HepG2 (cell line): Measurements from ENCODE around the gene SLC35B1. TPM values are rescaled to one million over a fixed set of nuclear protein-coding genes. Genes with fewer than 3 reads are reported as not detected.

Experiments
- ATAC-seq: fragments of 200-7000 bp; cut with Tn5 transposase; 3 replicates; pipeline ENCODE4 v1.9.1; 2020; ENCODE audit warnings: mild to moderate bottlenecking, moderate library complexity
- BruUV-seq: library from RNA; stranded (reverse); fragments of 400-500 nt; replicated peaks from 2 replicates; lab custom pipeline; 2021; lab: Mats Ljungman, UMichigan
- CTCF ChIA-PET: fragments of 300-600 bp; formaldehyde crosslinking; extraction: SDS; loops from one replicate; lab custom pipeline; 2021; ENCODE audit warnings: low total read pairs, inconsistent platforms, low intra/inter-chr PET ratio; lab: Yijun Ruan, JAX
- POLR2A ChIA-PET: fragments of 350-600 bp; sonication (Branson Sonifier 250); formaldehyde crosslinking; loops from one replicate; lab custom pipeline; 2020; ENCODE audit warnings: antibody characterized with exemption, inconsistent platforms; lab: Yijun Ruan, JAX
- DNase-seq: peaks from one replicate; pipeline ENCODE4 v3.0.0-alpha.2; 2015; ENCODE audit warnings: low spot score
- FAIRE-seq: peaks from 3 replicates; lab custom pipeline; 2011; peaks lifted over from hg19 to GRCh38; lab: Jason Lieb, UNC
- H2AFZ ChIP-seq: one replicate; pipeline ENCODE4 v1.6.1; 2011; ENCODE audit warnings: low read length, inconsistent platforms
- H3K27ac ChIP-seq: fragments of 300-600 bp; 3 replicates; pipeline ENCODE4 v1.8.0; 2011; ENCODE audit warnings: mixed run types, mild to moderate bottlenecking, mixed read lengths, low read length, inconsistent platforms; ENCODE audit not compliant: insufficient read depth; ENCODE audit errors: extremely low read length
- H3K27me3 ChIP-seq, 2 experiments: fragments of 200-600 bp in 1 of 2; 2 replicates in 1 of 2; 3 replicates in 1 of 2; pipeline versions ENCODE4 v1.6.0 to v1.8.0; 2011; ENCODE audit warnings: low read length in 2 of 2, mild to moderate bottlenecking in 2 of 2, moderate library complexity in 2 of 2, inconsistent platforms in 1 of 2; ENCODE audit not compliant: insufficient read depth in 2 of 2, control insufficient read depth in 1 of 2
- H3K36me3 ChIP-seq, 2 experiments: fragments of 200-600 bp in 1 of 2; replicated peaks in 1 of 2; 2 replicates in 1 of 2; 3 replicates in 1 of 2; pipeline versions ENCODE4 v1.5.1 to v1.8.0; 2011; ENCODE audit warnings: low read length in 2 of 2, inconsistent platforms in 1 of 2; ENCODE audit not compliant: insufficient read depth in 2 of 2, control insufficient read depth in 1 of 2
- H3K4me1 ChIP-seq: 2 replicates; pipeline ENCODE4 v1.5.1; 2012; ENCODE audit warnings: low read length, inconsistent platforms; ENCODE audit not compliant: insufficient read depth
- H3K4me2 ChIP-seq: 2 replicates; pipeline ENCODE4 v1.6.0; 2011; ENCODE audit warnings: low read depth, low read length, inconsistent platforms
- H3K4me3 ChIP-seq, 3 experiments: fragments of 200-600 bp in 1 of 3; sonication (generic), shearing (Covaris generic) in 1 of 3; replicated peaks in 1 of 3; 2 replicates each; pipeline ENCODE4 v1.5.1; 2011 to 2016; ENCODE audit warnings: low read length in 3 of 3, inconsistent platforms in 2 of 3, low read depth in 2 of 3, mild to moderate bottlenecking in 2 of 3, control low read depth in 1 of 3, mixed read lengths in 1 of 3; ENCODE audit not compliant: insufficient read depth in 1 of 3
- H3K79me2 ChIP-seq: one replicate; pipeline ENCODE4 v1.6.1; 2011; ENCODE audit warnings: low read length, inconsistent platforms; ENCODE audit not compliant: insufficient read depth
- H3K9ac ChIP-seq: 2 replicates; pipeline ENCODE4 v1.6.0; 2011; ENCODE audit warnings: mild to moderate bottlenecking, low read depth, low read length, inconsistent platforms; ENCODE audit not compliant: insufficient read depth
- H3K9me3 ChIP-seq: 2 replicates; pipeline ENCODE4 v1.5.1; 2012; ENCODE audit warnings: mild to moderate bottlenecking, low read length
- H4K20me1 ChIP-seq: 2 replicates; pipeline ENCODE4 v1.6.0; 2011; ENCODE audit warnings: inconsistent platforms, mild to moderate bottlenecking, low read length, moderate library complexity; ENCODE audit not compliant: insufficient read depth
- MYNN ChIP-seq: sonication (generic); formaldehyde crosslinking; IDR thresholded peaks from 2 replicates; pipeline ENCODE4 v1.4.0; 2020; ENCODE audit warnings: mild to moderate bottlenecking, low read depth, missing genetic modification reagents
- NCOR1 ChIP-seq: fragments of 200-600 bp; sonication (generic); IDR thresholded peaks from 2 replicates; pipeline ENCODE4 v1.7.0; 2017; ENCODE audit warnings: antibody characterized with exemption, low read length, borderline replicate concordance
- NR2F2 ChIP-seq: IDR thresholded peaks from 2 replicates; pipeline ENCODE4 v1.6.1; 2012; ENCODE audit warnings: low read depth, inconsistent platforms, borderline replicate concordance
- RBM22 ChIP-seq: fragments of 200-400 bp; formaldehyde crosslinking; optimal IDR thresholded peaks from 2 replicates; pipeline ENCODE3; 2017; ENCODE audit warnings: mild to moderate bottlenecking, low read length, moderate library complexity
- RNF2 ChIP-seq: fragments of 450-650 bp; conservative IDR thresholded peaks from 2 replicates; pipeline ENCODE4 v1.6.1; 2016; ENCODE audit warnings: low read depth
- SSRP1 ChIP-seq: IDR thresholded peaks from 2 replicates; pipeline ENCODE4 v1.6.1; 2016; ENCODE audit warnings: control low read depth
- THAP7 ChIP-seq: sonication (generic); formaldehyde crosslinking; IDR thresholded peaks from 2 replicates; pipeline ENCODE4 v1.8.1; 2023; ENCODE audit warnings: mild to moderate bottlenecking, missing genetic modification reagents
- THYN1 ChIP-seq: sonication (generic); formaldehyde crosslinking; IDR thresholded peaks from 2 replicates; pipeline ENCODE4 v1.8.1; 2023; ENCODE audit warnings: low read depth, mild to moderate bottlenecking, moderate library complexity, missing genetic modification reagents, borderline replicate concordance
- ZNF12 ChIP-seq: sonication (generic); formaldehyde crosslinking; IDR thresholded peaks from 2 replicates; pipeline ENCODE4 v1.5.0; 2020; ENCODE audit warnings: missing genetic modification reagents
- ZNF674 ChIP-seq: sonication (generic); formaldehyde crosslinking; IDR thresholded peaks from 2 replicates; pipeline ENCODE4 v1.5.0; 2020; ENCODE audit warnings: low read depth, mild to moderate bottlenecking, missing genetic modification reagents
- WGBS: methylation state at CpG from one replicate; pipeline ENCODE4 v1.1.6; 2017; ENCODE audit warnings: low lambda C conversion rate; 5-methylcytosine and 5-hydroxymethylcytosine counted together
- in situ Hi-C: cut with HindIII; loops from 2 replicates; pipeline ENCODE4 v1.10.0; 2017; ENCODE audit warnings: low pct_unique_long_range_greater_than_20kb; ENCODE audit not compliant: extremely low pct_ligation_motif_present
- intact Hi-C: fragments of 100-400 bp; cut with micrococcal nuclease; formaldehyde crosslinking; loops from one replicate; pipeline ENCODE4 v1.10.0; 2022; ENCODE audit not compliant: unreplicated experiment
- polyA plus RNA-seq, 8 experiments: library from polyadenylated mRNA; depleted of rRNA in 3 of 8; stranded (reverse) in 7 of 8; unstranded in 1 of 8; fragments of >200 nt; fragmentation: Illumina TruSeq in 4 of 8; extraction: Trizol in 4 of 8; gene quantifications; 2 replicates each; pipeline versions ENCODE4 v1.2.1 to v1.2.3, GENCODE V29; 2011 to 2016; ENCODE audit warnings: low read depth in 4 of 8, missing spikeins in 1 of 8, mixed read lengths in 1 of 8; ENCODE audit not compliant: insufficient read depth in 1 of 8
- total RNA-seq, 5 experiments: library from RNA; depleted of rRNA; stranded (reverse); fragments of >200 nt; fragmentation: Illumina TruSeq; extraction: Trizol; gene quantifications; 2 replicates each; pipeline ENCODE4 v1.2.3, GENCODE V29; 2016; ENCODE audit warnings: low read depth in 1 of 5
- TF ChIP-seq, protein P1 (sequence below): sonication (generic); formaldehyde crosslinking; IDR thresholded peaks from 2 replicates; pipeline ENCODE4 v1.4.0; 2020; ENCODE audit warnings: missing genetic modification reagents

Gene SLC35B1
- total and polyA plus RNA-seq, 2 of the 13 experiments (the other 11 are each of a cell fraction or from before 2014, with no cell fraction given) = 99.6 to 113 TPM

GRCh38 chr17:49707246-49707607 is 537 bp downstream of the SLC35B1 start:
- CTCF ChIA-PET = interaction anchor here (1.3 to 2.5 kb wide), 2 partner anchors 131 to 138 kb away, joined by 3 to 11 read pairs; partner anchors contain the start of gene NXPH3
- peak overlapping the region; percentile 76 to 95 (median 83) for H3K4me3 ChIP-seq
- H3K27ac ChIP-seq = peak overlapping the region; percentile 93
- WGBS = under 1% methylated on average over 12 of the region's 12 CpGs
- TF ChIP-seq NCOR1 (no peak), ZNF674 (CRISPR knock-in tag) (0 out of 2 replicates have a peak, but pooled peaks have one; percentile 52), NR2F2 (0 out of 2 replicates have a peak, but pooled peaks have one; percentile 13), THAP7 (CRISPR knock-in tag) (no peak), SSRP1 (0 out of 2 replicates have a peak, but pooled peaks have one; percentile 35)
- H3K4me1 ChIP-seq = peaks cover 55% of the 10 kb centered on the region
- peak overlapping the region; percentile 84 for H3K4me2 ChIP-seq
- H3K79me2 ChIP-seq = peaks cover 21% of the 10 kb centered on the region
- DNase-seq (no peak), ATAC-seq (no peak), FAIRE-seq (peak; percentile 21)
- no peaks in the 10 kb centered on the region for H3K9me3 ChIP-seq
- no TSS peak for BruUV-seq
- POLR2A ChIA-PET = interaction anchor here (0.6 to 2.7 kb wide), 14 partner anchors 8 to 293 kb away, joined by 3 to 46 read pairs (median 4); partner anchors contain the start of genes FAM117A, KAT7, PHB1 and SPOP
- intact Hi-C loops = loop anchor here (2.0 to 5.0 kb wide), 2 partner anchors 146 to 290 kb away; partner anchors contain the start of gene DLX3
- no peaks in the 10 kb centered on the region; a peak in 1 of 5 replicates for H3K27me3 ChIP-seq
- in situ Hi-C loops = loop anchor here (5.0 to 10.0 kb wide), 2 partner anchors 272 to 290 kb away; partner anchors contain the start of gene DLX3
- peak overlapping the region; percentile 97 for H3K9ac ChIP-seq
- peaks cover 19 to 30% of the 10 kb centered on the region in 2 experiments for H3K36me3 ChIP-seq
- H2AFZ ChIP-seq = no peak overlapping the region
- 0 out of 2 replicates have a peak, but pooled peaks cover 3% of the 10 kb centered on the region for H4K20me1 ChIP-seq

DNA sequence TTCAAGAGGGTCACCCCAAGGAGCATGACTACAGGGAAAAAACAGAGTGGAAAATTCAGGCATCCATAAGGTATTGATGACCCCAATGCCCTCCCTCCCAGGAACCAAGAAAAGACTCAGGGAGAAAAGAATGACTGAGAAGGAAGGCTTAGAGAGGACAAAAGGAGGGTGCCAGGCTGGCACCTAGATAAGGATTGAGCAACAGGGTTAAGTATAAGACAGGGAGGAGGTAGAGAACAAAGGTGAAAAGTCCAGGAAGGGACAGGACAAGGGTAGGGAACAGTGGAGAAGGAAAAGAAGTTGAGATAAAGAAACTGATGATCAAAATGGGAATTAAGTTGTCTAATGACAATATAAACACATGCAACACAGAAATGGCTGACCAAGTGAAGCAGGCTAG is 2.5 kb downstream of the SLC35B1 start:
- H3K4me3 ChIP-seq = no peak overlapping the region
- H2AFZ ChIP-seq = no peak overlapping the region
- DNase-seq (no peak), ATAC-seq (no peak), FAIRE-seq (no peak)
- H3K79me2 ChIP-seq = peaks cover 21% of the 10 kb centered on the region
- H3K36me3 ChIP-seq = peaks cover 29 to 43% of the 10 kb centered on the region in 2 experiments
- 0 out of 2 replicates have a peak, but pooled peaks cover 3% of the 10 kb centered on the region for H4K20me1 ChIP-seq
- intact Hi-C loops = loop anchor here (5.0 kb wide), 1 partner anchor 292 kb away; the partner anchor contains the start of gene DLX3
- H3K9ac ChIP-seq = no peak overlapping the region
- ChIA-PET CTCF (no interaction called here), POLR2A (no interaction called here)
- H3K4me2 ChIP-seq = no peak overlapping the region
- no peaks in the 10 kb centered on the region for H3K9me3 ChIP-seq
- in situ Hi-C loops = loop anchor here (5.0 to 10.0 kb wide), 2 partner anchors 270 to 292 kb away; partner anchors contain the start of gene DLX3
- no peak overlapping the region for H3K27ac ChIP-seq
- BruUV-seq = no TSS peak
- no peaks in the 10 kb centered on the region; a peak in 1 of 5 replicates for H3K27me3 ChIP-seq
- H3K4me1 ChIP-seq = peaks cover 53% of the 10 kb centered on the region
- TF ChIP-seq RBM22 (no peak), MYNN (no peak), ZNF12 (no peak), THYN1 (CRISPR knock-in tag) (no peak), SSRP1 (no peak), RNF2 (no peak)
- TF ChIP-seq, protein P1, sequence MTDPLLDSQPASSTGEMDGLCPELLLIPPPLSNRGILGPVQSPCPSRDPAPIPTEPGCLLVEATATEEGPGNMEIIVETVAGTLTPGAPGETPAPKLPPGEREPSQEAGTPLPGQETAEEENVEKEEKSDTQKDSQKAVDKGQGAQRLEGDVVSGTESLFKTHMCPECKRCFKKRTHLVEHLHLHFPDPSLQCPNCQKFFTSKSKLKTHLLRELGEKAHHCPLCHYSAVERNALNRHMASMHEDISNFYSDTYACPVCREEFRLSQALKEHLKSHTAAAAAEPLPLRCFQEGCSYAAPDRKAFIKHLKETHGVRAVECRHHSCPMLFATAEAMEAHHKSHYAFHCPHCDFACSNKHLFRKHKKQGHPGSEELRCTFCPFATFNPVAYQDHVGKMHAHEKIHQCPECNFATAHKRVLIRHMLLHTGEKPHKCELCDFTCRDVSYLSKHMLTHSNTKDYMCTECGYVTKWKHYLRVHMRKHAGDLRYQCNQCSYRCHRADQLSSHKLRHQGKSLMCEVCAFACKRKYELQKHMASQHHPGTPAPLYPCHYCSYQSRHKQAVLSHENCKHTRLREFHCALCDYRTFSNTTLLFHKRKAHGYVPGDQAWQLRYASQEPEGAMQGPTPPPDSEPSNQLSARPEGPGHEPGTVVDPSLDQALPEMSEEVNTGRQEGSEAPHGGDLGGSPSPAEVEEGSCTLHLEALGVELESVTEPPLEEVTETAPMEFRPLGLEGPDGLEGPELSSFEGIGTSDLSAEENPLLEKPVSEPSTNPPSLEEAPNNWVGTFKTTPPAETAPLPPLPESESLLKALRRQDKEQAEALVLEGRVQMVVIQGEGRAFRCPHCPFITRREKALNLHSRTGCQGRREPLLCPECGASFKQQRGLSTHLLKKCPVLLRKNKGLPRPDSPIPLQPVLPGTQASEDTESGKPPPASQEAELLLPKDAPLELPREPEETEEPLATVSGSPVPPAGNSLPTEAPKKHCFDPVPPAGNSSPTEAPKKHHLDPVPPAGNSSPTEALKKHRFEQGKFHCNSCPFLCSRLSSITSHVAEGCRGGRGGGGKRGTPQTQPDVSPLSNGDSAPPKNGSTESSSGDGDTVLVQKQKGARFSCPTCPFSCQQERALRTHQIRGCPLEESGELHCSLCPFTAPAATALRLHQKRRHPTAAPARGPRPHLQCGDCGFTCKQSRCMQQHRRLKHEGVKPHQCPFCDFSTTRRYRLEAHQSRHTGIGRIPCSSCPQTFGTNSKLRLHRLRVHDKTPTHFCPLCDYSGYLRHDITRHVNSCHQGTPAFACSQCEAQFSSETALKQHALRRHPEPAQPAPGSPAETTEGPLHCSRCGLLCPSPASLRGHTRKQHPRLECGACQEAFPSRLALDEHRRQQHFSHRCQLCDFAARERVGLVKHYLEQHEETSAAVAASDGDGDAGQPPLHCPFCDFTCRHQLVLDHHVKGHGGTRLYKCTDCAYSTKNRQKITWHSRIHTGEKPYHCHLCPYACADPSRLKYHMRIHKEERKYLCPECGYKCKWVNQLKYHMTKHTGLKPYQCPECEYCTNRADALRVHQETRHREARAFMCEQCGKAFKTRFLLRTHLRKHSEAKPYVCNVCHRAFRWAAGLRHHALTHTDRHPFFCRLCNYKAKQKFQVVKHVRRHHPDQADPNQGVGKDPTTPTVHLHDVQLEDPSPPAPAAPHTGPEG (CRISPR knock-in tag) = no peak
